ENCODE data around the gene PACRG.

The PACRG gene

GRCh38 chr6:163151212-163151611 lies 423.4 kb downstream of the PACRG start:
- no peak for DNase-seq

DNA sequence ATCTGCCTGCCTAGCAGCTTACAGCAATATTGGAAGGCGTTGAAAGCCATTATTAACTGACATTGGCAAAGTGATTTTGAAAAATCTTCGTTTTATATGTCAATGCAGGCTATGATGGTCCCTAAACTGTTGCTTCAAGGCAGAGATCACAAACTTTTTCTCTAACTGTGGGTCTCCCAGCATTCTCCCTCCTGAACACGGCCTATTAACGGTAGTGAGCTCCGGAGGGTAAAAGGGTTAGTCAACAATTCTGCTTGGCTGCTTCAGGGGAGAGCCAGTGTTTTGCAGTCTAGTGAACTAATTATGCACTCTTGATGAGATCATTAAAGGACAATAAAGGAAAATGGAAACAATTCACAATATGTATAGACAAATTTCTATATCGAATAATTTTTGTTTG lies 424.9 kb downstream of the PACRG start:
- no peak for DNase-seq

DNA sequence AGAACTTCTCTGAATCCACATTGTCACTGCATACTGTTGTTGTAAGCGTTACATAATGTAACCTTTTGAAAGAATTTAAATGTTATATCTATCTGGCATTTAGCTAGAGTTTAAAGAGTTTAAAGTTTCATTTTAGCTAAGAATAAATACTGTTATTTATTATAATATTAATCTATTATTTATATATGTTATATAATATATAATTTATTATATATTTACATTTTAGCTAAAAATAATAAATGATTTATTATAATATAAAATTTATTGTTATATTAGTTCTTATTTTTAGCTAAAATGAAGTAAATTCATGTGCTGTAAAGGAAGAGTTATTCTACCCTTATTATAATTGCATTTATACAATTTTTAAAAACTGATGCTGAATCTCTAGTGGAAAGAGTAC lies 431.3 kb downstream of the PACRG start:
- no peak for DNase-seq

DNA sequence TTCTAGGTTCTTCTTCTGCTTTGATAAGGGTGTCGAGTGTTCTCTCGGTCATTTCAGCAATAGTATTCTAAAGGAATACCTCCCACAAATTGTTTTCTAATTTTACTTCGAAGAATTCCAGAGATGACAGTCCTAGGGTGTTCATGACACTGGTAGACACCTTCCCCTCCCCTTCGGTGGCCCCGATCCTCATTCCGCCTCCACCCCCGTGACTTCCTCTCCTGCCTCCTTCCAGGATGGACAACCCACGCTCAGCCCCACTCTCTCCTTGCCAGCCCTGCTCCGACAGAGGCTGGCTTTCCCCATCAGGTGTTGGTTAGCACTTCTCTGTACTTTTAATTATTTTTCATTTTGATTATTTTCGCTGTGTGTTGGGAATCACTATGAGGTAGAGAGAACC lies 431.9 kb downstream of the PACRG start:
- no peak for DNase-seq

DNA sequence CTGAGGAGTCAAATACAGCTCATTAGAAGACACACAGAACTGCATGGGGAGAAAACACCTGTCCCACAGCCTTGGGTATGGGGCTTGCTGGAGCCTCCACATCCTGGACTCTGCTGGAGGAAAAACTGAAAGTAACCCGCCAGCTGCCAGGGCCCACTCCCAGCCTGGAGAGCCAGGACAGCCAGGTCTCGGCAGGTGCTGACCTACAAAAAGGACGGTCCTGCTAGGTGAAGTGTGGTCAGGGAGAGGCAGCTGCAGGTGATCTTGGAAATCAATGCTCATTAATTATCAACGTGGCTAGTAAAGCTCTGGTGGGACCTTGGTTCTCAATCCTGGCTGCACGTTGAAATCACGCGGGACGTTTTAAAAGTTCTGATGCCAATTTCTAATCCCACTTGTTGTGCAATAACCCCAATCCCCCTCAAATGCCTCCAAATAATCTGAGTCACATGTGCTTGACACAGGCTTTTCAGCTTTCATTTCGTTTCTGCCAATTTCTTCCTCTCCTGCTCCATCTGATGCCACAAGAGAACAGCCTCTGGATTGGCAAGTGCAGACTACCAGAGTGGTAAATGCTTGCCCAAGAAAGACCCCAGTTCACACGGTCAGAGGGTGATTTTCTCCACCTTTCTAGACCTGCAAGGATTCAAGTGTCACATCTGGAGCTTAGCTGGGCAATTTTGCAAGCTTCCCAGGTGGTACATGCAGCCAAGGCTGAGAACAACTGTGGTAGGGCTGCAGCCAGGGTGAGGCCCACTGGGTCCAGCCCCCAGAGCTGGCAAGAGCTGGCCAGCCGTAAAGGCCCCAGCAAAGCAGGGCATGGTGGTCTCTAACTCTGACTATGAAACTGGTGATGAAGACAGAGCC lies 434.5 kb downstream of the PACRG start:
- DNase-seq, result no peak

DNA sequence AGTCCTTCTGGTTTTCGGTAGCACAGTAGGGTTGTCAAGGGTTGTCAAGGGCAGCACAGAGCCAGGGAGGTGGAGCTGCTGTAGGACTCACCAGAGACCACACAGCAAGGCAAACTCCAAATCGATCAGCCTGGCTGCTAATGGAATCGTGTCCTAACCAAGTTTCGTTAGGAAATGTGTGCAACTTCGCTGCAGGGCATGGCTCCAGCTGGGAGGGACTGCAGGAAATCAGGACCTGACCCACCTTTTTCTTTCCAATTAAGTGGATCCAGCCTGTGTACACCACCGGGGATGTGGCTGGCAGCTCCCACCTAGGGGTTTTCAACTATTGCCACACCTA lies 435.1 kb downstream of the PACRG start:
- DNase-seq, result no peak

DNA sequence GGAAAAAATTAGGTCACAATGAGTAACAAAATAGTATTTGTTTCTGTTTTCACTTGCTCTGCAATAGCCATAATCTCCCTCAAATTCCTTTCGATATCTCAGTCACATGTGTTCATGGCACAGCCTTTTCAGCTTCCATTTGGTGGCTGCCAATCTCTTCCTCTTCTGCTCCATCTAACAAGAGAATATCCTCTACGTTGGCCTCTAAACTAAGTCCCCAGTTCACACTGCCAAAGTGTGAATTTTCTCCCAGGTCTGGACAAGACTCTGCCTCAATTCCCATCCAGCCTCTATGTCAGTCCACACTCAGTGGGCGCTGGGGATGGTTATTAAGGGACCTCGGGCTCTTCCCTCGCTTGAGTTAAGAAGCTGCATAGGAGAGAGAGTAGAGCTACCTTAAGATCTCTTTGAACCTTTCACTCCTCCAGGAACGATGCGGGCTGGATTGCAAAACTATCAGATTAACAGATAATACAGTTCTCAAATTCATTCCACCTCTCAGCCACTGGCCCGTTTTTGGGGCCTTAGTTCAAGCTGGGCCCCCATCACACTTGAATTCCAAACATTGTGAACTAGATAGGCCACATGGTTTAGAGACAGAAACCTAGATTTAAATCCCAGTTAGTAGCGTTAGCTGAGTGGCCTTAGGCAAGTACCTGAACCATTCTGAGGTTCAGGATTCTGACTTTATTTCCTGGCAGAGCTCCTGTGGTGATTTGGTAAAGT lies 436.6 kb downstream of the PACRG start:
- no peak for DNase-seq

GRCh38 chr6:163165155-163165910 lies 437.6 kb downstream of the PACRG start:
- DNase-seq, result no peak

DNA sequence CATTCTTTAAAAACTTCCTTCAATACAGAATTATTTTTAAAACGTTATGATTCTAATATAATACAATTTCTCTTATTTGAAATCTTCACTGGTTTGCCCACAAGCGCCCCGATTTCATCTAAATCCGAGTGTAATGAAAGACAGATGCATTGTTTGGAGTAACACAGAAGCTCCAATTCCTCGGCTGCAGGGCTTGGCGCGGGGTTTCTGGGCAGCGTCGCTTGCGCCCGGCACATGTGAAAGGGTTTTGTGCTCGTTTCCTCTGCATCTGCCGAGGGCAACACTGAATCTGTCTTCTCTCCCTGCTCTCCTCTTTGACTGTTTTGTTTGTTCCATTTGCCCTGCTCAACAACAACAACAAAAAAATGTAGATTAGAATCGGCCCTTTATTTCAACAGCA lies 438.1 kb downstream of the PACRG start:
- no peak for DNase-seq

GRCh38 chr6:163166507-163166906 lies 438.7 kb downstream of the PACRG start:
- no peak for DNase-seq

DNA sequence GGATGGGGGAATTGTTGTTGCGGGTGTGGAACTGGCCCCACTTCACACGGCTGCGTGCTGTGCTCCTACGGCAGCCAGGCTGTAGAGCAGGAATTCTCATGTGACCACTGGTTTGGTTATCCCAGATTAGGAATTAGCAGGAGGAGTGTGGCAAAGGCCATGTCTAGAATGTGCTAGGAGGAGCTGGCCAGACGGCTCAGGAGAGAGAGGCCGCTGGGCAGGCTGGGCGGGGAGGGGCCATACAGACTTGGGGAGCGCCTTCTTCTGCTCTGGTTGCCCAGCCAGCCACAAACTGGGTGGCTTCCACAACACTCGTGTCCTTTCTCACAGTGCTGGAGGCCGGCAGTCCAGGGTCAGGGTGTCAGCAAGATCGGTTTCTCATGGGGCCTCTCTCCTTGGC lies 441.7 kb downstream of the PACRG start:
- DNase-seq, result no peak

GRCh38 chr6:163170294-163170883 lies 442.6 kb downstream of the PACRG start:
- peak; percentile 13 for DNase-seq

DNA sequence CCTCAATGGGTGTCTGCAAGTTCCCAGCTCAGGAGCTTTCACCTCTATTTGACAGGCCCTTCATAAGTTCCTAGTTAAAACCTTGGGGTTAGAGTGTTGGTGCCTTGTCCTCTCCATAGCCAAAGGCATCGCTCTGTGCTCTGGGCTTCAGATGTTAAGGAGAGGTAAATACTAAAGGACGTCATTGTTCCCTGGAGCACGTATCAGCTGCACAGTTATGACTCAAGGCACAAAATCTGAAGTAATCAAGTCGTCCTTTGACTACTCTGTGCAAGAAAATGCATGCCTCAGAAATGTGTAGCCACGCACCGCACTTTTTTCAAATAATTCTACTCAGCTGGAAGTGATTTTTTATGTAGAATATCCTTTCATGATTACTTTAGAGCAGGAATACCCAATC lies 446.0 kb downstream of the PACRG start:
- DNase-seq, result no peak

GRCh38 chr6:163175301-163175700 lies 447.5 kb downstream of the PACRG start:
- DNase-seq, result no peak

- no peak for DNase-seq
Observed at GRCh38 chr6:163176097-163176496, 448.3 kb downstream of the PACRG start.

- no peak for DNase-seq
Observed at GRCh38 chr6:163177007-163177406, 449.2 kb downstream of the PACRG start.

DNA sequence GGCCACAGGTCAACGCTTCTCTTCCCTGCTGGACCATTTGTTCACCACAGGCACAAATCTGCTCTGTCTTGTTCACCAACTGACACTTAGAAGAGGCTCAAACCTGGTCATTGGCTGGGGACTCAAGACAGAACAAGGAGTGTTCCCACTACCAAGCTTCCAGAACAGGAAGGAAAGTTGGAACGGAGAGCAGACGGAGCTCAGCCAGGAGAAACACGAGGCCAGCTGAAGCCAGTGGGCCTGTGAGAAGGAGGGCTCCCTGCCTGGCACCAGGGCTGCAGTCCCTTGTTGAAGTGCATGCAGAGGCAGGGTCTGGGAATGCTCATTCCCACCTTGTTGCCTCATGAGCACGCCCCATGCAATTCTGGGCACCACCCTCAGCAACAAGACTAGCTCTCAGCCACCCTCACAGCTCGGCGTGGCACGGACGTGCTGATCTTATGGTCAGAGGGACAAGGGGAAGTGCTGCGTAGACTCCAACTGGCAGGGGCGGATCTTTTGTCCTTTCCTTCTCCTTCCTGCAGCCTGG lies 450.2 kb downstream of the PACRG start:
- no peak for DNase-seq

DNA sequence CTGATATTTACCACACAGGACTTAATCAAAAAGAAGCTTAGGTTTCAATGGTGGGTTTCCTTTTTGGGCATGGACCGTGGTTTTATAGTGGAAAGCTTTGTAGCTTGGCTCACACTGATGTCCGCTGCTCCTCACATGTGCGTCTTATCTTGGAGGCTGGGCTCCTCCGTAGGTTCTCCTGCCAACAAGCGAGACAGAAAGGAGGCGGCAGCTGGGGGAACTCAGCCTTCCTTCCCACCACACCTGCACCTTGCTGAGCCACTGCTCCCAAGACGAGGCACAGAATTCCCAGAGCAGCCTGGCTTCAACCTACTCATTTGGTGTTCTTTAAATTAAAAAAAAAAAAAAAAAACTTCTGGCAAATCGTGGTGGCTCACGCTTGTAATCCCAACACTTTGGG lies 451.3 kb downstream of the PACRG start:
- no peak for DNase-seq

DNA sequence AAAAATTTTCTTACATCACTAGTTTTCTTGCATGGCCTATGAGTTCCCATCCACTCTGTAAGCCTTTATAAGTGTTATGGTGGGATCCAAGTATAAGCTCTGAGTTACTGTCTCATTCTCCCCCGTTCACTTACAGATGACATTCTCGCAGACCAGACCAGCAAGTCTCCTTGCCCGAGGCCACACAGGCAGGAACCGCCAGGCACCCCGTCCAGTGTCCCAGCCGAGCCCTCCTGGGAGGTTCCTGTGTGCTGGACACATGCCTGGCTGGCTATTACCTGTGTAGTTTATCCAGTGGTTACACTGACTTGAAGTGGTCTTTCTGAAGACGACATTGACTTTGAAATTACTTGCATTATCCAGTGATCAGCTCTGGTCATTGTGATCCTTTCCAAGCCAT lies 451.9 kb downstream of the PACRG start:
- no peak for DNase-seq

- DNase-seq, result no peak
Observed at GRCh38 chr6:163180874-163181541, 453.2 kb downstream of the PACRG start.

DNA sequence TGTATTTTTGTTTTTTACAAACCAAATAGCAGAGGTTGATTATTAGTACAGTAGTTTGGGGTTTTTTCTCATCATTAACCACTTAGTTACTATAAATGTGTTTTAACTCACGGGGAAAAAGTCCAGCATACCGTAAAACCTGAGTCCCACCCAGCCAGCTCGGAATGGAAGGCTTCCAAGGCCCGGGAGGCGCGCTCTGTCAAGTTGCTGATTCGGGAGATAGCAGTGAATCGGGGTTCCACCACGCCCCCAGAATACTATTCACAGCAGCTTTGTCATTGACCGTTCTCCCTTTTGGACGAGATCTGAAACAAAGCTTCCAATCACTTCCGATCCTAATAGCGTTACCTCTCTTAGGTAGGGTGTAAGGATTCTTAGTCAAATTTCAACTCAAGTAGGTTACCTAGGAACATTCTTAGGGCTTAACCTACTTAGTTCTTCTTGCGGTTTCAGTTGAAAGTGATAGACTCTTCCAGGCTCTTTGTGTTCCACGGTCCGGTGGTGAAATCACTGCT lies 453.9 kb downstream of the PACRG start:
- no peak for DNase-seq

- DNase-seq, result no peak
Observed at GRCh38 chr6:163182696-163183095, 454.9 kb downstream of the PACRG start.

Data from NCI-H1048 (cell line).